NCI-H2227 (cell line): ENCODE results near the gene BRAT1.
A peak's percentile ranks its signal among the peaks of the same experiment; 100 is the strongest.

Experiments used
- DNase-seq: peaks from one replicate; lab custom pipeline; 2025; ENCODE audit not compliant: unreplicated experiment; lab: John Stamatoyannopoulos, UW

Gene BRAT1

GRCh38 chr7:2500701-2501100, 54.6 kb downstream of the BRAT1 start:
- no peak for DNase-seq

DNA sequence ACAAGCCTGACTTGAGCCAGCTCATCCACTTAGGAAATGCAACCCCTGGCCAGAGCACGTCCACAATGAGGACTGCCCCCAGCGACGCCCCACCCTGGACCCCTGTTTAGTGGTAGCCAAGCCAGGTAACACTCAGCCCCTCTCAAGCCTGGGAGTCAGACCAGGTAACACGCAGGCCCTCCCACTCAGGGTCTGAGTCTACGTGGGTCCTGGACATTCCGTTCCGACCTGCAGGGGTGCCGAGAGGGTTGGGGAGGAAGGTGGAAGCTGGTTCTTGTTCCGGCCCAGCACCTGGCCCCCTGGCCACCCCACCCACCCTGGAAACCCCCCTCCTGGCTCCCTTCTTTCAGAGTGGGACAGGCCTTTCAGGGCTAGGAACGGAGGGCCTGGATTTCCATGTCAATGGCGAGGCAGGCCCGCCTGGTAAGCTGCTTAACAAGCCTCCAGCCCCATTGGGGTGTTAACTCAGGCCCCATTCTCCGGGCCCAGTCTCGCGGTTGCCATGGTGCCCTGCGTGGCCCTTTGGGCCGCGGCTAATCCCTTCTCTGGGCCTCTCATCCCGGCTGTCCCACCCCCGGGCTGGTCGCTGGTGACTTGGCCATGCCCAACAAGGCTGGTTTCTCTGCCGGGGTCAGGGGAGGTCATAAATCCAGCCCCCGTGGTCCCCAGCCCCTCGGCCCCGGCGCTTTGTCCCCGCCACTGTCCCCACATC, 55.4 kb downstream of the BRAT1 start:
- DNase-seq, result no peak

GRCh38 chr7:2499181-2499580, 56.1 kb downstream of the BRAT1 start:
- no peak for DNase-seq

- DNase-seq, result no peak
These were observed 56.6 kb downstream of the BRAT1 start for GRCh38 chr7:2498708-2499107.

GRCh38 chr7:2497500-2498336, 57.6 kb downstream of the BRAT1 start:
- no peak for DNase-seq

DNA sequence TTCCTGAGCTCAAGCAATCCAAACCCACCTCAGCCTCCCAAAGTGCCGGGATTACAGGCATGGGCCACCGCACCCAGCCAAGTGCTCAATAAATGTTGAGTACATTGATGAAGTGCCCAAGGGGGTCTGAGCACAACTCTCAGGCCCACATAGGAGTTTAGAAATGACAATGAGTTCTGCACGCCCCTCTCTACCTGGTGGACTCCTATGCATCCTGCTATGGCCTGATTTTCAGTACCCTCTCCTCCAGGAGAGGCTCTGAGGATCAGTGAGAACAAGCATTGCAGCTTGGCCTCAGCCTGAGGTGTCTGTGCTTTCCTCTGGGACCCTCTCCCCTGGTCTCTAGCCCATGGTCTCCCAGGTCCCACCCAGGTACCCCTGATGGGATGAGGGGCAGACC, 58.3 kb downstream of the BRAT1 start:
- no peak for DNase-seq

DNA sequence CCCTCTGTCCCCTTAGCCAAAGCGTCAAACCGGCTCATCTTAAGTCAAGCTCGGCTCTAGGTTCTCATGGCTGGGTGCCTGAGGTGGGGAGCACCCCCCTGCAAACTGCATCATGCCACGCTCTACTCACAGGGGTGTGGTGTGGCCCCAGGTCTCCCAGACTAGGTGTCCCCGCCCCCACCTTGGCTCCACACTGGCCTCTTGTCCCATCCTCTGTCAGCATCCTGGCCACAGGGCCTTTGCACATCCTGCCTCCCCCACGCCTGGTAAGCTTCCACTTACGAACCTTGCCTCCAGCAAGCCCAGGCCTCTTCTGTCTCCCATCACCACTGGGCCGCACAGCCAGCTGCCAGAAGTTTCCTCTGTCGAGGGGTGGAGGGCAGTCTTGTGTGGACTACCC, 58.9 kb downstream of the BRAT1 start:
- no peak for DNase-seq

DNA sequence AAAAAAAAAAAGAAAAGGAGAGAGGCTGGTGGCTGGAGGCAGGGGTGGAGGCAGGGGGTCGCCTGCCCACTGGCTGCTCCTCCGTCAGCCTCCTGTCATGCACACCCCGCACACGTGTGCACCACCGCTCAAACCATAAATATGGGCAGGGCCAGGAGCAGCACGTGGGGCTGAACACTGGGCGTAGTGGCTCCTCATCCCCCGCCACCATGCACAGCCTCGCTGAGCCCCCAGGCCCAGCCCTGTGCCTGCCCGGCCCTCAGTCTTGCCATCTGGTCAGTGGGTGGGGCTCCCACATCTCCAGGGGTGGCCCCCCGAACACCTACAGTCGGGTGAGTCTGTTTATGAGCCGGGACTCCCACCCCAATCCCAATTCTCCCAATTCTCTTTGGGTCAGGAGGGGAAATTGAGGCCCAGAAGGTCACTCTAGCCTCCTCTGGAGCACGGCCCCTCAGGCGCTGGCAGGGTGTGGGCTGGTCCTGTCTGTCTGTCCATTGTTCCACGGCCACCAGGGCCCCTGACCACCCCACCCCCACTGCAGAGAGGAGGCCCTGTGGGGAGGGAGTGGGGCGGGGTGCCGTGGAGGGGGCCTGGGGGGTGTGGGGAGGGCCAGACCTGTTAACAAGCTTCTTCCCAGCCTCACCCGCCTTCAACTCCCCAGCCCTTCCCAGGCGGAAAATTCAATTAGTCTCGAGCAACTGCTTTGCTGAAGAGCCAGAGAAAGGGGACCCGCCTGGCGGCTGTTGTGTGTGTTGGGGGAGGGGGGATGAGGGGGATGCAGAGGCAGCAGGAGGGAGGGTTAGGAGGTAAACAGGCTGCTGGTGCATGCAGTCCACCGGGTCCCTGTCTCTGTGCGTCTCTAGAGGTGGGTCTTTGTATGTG, 59.7 kb downstream of the BRAT1 start:
- DNase-seq, result peak; percentile 73

- DNase-seq, result no peak
These were observed 60.9 kb downstream of the BRAT1 start for GRCh38 chr7:2494191-2495130.

DNA sequence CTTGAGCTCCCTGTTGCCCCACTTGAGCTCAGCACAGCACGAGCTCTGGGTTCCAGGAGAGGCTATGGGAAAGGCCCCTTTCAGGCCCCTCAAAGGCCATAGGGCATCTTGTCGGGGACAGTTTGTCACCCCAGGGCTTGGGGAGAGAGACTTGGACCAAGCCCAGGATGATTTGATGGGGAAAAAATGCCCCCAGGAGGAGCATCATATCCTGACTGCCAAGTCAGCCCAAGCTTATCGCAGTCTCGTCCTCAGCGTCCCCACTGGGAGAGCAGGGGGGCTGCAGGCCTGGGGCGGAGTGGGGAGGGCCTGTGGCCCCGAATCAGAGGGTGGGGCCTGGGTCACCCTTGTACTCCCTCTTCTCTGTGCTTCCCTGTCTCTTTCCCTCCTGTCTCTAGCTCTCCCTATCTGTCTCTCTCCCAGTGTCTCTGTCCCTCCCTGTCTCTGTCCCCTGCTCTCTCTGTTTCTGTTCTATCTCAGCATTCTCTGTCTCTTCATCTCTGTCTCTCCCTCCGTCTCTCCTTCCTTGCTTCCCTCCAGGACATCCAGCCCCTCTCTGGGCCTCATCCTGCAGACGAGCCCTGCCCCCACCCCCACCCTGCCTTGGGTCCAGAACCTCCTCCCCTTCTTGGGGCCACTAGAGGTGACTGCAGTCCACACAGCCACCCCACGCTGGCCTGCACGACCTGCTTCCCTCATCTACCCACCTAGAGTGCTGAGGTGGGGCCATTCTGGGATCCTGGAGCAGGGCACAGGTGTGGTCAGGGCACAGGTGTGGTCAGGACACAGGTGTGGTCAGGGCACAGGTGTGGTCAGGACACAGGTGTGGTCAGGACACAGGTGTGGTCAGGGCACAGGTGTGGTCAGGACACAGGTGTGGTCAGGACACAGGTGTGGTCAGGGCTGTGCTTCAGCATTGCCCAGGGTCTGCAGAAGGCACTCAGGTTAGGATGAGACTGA, 61.8 kb downstream of the BRAT1 start:
- DNase-seq, result no peak

GRCh38 chr7:2492038-2492437, 63.3 kb downstream of the BRAT1 start:
- DNase-seq, result no peak

GRCh38 chr7:2490181-2490651, 65.1 kb downstream of the BRAT1 start:
- no peak for DNase-seq

DNA sequence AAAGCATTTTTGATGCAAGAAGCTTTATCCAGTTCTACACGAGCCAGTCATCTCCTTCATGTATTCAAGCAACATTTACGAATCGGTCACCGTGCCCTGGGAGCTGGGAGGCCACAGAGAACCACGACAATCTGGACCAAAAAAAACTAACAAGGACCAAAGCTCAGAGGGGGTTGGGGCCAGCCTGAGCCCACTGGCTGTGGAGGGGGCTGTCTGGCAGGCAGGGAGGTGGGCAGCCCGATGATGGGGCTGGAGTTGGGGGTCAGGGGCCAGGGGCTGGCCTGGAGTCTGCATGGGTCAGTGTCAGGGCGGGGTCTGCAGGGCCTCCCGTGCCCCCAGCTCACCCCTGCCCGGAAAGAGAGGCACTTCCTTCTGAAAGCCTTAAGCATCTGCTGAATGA, 66.6 kb downstream of the BRAT1 start:
- no peak for DNase-seq

GRCh38 chr7:2488272-2488645, 67.1 kb downstream of the BRAT1 start:
- no peak for DNase-seq
